ENCODE measurements around the gene RAPGEF4.
"Not testable (repeated sequence)": the region's sequence is repeated elsewhere in the genome, so short reads cannot be mapped to it uniquely, and the experiment has no call there.

DNA sequence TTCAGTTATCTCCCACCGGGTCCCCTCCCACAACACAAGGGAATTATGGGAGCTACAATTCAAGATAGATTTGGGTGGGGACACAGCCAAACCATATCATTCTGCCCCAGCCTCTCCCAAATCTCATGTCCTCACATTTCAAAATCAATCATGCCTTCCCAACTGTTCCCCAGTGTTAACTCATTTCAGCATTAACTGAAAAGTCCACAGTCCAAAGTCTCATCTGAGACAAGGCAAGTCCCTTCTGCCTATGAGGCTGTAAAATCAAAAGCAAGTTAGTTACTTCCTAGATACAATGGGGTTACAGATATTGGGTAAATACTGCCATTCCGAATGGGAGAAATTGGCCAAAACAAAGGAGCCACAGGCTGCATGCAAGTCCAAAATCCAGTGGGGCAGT lies 12.9 kb downstream of the RAPGEF4 start:
- TF ChIP-seq CTCF (IDR thresholded peaks at IDR 0.05; ENCODE audit: low read depth, low read length); EZH2phosphoT487 (IDR thresholded peaks at IDR 0.05; ENCODE audit: low read depth): not testable (repeated sequence)
